ENCODE results near the gene CD28. TPM values are rescaled to one million over a fixed set of nuclear protein-coding genes. Genes with fewer than 3 reads are reported as not detected.

Gene CD28
- total RNA-seq, 1 donor from 2014 or later = 2.7 TPM

GRCh38 chr2:203759690-203760365 lies 53.4 kb downstream of the CD28 start:
- intact Hi-C loops (cut with DNase I) = no loop called here
- DNase-seq (ENCODE audit: extremely low spot score in 2 of 2) = no peak
- Histone ChIP-seq H3K4me3 (no peak overlapping the region), H3K9me3 (no peaks in the 10 kb centered on the region), H3K4me1 (no peaks in the 10 kb centered on the region), H3K36me3 (no peaks in the 10 kb centered on the region), H3K27me3 (no peaks in the 10 kb centered on the region), H3K27ac (no peak overlapping the region)
- TF ChIP-seq, protein P1, sequence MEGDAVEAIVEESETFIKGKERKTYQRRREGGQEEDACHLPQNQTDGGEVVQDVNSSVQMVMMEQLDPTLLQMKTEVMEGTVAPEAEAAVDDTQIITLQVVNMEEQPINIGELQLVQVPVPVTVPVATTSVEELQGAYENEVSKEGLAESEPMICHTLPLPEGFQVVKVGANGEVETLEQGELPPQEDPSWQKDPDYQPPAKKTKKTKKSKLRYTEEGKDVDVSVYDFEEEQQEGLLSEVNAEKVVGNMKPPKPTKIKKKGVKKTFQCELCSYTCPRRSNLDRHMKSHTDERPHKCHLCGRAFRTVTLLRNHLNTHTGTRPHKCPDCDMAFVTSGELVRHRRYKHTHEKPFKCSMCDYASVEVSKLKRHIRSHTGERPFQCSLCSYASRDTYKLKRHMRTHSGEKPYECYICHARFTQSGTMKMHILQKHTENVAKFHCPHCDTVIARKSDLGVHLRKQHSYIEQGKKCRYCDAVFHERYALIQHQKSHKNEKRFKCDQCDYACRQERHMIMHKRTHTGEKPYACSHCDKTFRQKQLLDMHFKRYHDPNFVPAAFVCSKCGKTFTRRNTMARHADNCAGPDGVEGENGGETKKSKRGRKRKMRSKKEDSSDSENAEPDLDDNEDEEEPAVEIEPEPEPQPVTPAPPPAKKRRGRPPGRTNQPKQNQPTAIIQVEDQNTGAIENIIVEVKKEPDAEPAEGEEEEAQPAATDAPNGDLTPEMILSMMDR (IDR thresholded peaks at IDR 0.05) = no peak
- TF ChIP-seq POLR2AphosphoS5 (IDR thresholded peaks at IDR 0.05; ENCODE audit: insufficient read depth in 1 of 2, low read depth in 1 of 2) (no peak), POLR2A (IDR thresholded peaks at IDR 0.05) (no peak)

DNA sequence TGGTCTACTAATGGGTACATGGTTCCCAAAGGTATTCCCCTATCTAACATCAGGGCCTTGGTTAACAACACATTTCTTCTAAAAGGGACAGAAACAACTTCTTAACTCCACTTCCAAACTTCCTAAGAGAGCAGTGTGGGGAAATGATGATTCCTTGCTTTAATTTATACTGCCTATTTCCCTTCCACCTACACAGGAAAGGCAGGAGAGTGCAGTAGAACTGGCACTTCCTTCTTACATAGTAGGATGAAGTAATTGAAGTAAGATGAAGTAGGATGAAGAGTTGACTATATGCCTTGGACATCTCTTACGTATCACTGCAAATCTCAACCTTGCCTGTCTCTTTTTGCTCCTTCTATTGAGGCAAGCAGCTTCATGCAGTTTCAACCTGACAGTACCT lies 54.7 kb downstream of the CD28 start:
- H3K27ac ChIP-seq = no peak overlapping the region

GRCh38 chr2:203763241-203763937 lies 57.0 kb downstream of the CD28 start:
- no peaks in the 10 kb centered on the region for H3K36me3 ChIP-seq
- no peak for DNase-seq (ENCODE audit: extremely low spot score in 2 of 2)
- H3K4me1 ChIP-seq = no peaks in the 10 kb centered on the region
- no peaks in the 10 kb centered on the region for H3K27me3 ChIP-seq
- intact Hi-C loops (cut with DNase I) = no loop called here
- no peak overlapping the region for H3K4me3 ChIP-seq
- no peak overlapping the region for H3K27ac ChIP-seq
- no peaks in the 10 kb centered on the region for H3K9me3 ChIP-seq
- TF ChIP-seq POLR2A (IDR thresholded peaks at IDR 0.05) = no peak
- TF ChIP-seq, protein P1 (IDR thresholded peaks at IDR 0.05) = no peak

More for the DNA sequence above, 54.7 kb downstream of the CD28 start:
- intact Hi-C loops (cut with DNase I) = no loop called here
- H3K27me3 ChIP-seq = no peaks in the 10 kb centered on the region
- no peaks in the 10 kb centered on the region for H3K4me1 ChIP-seq
- no peak for DNase-seq (ENCODE audit: extremely low spot score in 2 of 2)
- H3K4me3 ChIP-seq = no peak overlapping the region
- TF ChIP-seq POLR2AphosphoS5 (IDR thresholded peaks at IDR 0.05; ENCODE audit: insufficient read depth in 1 of 2, low read depth in 1 of 2) = no peak
- no peaks in the 10 kb centered on the region for H3K36me3 ChIP-seq
- H3K9me3 ChIP-seq = no peaks in the 10 kb centered on the region

GRCh38 chr2:203763938-203764664 lies 57.7 kb downstream of the CD28 start:
- TF ChIP-seq, protein P1 (IDR thresholded peaks at IDR 0.05) = no peak
- TF ChIP-seq POLR2A (IDR thresholded peaks at IDR 0.05) (no peak), POLR2AphosphoS5 (IDR thresholded peaks at IDR 0.05; ENCODE audit: insufficient read depth in 1 of 2, low read depth in 1 of 2) (no peak)
- Histone ChIP-seq H3K36me3 (no peaks in the 10 kb centered on the region), H3K27ac (no peak overlapping the region), H3K9me3 (no peaks in the 10 kb centered on the region), H3K4me1 (no peaks in the 10 kb centered on the region), H3K4me3 (no peak overlapping the region), H3K27me3 (no peaks in the 10 kb centered on the region)
- intact Hi-C loops (cut with DNase I) = no loop called here
- no peak for DNase-seq (ENCODE audit: extremely low spot score in 2 of 2)

DNA sequence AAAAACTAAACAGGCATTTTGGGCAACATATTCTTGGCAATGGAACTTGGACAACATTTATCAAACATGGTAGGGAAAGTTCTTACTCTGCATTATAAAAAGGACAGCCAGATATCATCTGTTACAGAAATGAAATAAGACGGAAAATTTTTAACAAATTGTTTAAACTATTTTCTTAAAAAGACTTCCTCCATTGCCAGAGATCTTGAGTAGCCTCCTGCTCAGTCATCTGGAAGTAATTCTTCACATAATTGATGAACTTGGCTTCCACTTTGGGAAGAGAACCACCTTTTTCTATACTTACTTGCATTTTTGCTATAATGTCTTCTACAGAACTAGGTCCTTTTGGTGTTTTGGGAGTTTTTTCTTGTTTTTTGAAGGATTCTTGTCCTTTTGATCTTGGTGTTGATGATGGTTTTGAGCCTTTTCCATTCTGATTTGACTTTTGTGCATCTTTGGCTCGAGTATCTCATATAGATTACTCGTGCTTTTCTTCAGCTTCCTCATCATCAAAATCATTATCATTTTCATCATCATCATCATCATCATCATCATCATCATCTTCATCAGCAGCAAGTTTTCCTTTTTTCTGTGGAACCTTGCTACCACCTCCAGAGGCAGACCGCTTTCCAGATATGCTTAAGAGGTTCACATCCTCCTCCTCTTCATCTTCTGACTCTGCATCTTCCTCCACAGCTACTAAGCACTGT lies 66.2 kb downstream of the CD28 start:
- H3K9me3 ChIP-seq = no peaks in the 10 kb centered on the region
- no peak overlapping the region for H3K4me3 ChIP-seq
- intact Hi-C loops (cut with DNase I) = no loop called here
- H3K27me3 ChIP-seq = no peaks in the 10 kb centered on the region
- no peaks in the 10 kb centered on the region for H3K36me3 ChIP-seq
- no peak overlapping the region for H3K27ac ChIP-seq
- DNase-seq (ENCODE audit: extremely low spot score in 2 of 2) = no peak
- no peaks in the 10 kb centered on the region for H3K4me1 ChIP-seq
- TF ChIP-seq POLR2A (IDR thresholded peaks at IDR 0.05) = no peak
- TF ChIP-seq, protein P1 (IDR thresholded peaks at IDR 0.05) = no peak
- no peak for TF ChIP-seq POLR2AphosphoS5 (IDR thresholded peaks at IDR 0.05; ENCODE audit: insufficient read depth in 1 of 2, low read depth in 1 of 2)

Measured in vagina (tissue), 2 donors.